Measurements from ENCODE around the gene MST1R.

DNA sequence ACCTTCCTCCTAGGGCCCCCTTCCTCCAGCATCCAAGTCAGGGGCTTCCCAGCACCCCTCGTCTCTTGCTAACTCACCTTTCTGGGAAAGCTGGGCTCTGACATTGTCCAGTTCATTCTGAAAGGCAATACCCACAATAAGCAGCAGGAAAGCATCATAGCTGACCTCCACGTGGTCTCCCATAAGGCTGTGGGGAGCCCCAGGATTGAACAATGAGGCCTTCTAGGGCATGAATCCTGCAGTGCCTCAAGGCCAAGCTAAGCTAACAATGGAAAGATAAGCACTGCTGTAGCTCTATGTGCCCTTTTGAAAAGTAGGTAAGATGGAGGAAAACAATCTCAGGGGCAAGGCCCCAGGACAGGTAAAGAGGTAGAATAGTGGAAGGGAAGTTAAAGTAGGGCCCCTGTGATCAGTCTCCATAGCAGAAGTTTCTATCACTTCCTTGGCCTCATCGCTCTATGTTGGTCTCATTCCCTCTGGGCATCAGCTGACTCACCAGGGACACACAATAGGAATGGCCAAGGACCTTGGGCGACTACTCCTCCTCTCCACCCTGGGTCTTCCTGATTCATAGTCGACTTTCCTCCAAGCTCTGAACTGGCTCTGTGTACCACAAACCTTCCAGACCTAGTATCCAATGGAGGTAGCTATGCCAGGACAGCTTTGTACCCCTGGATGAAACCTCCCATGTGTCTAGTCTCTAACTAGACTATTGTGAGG lies 59.0 kb downstream of the MST1R start:
- TF ChIP-seq, protein P1, sequence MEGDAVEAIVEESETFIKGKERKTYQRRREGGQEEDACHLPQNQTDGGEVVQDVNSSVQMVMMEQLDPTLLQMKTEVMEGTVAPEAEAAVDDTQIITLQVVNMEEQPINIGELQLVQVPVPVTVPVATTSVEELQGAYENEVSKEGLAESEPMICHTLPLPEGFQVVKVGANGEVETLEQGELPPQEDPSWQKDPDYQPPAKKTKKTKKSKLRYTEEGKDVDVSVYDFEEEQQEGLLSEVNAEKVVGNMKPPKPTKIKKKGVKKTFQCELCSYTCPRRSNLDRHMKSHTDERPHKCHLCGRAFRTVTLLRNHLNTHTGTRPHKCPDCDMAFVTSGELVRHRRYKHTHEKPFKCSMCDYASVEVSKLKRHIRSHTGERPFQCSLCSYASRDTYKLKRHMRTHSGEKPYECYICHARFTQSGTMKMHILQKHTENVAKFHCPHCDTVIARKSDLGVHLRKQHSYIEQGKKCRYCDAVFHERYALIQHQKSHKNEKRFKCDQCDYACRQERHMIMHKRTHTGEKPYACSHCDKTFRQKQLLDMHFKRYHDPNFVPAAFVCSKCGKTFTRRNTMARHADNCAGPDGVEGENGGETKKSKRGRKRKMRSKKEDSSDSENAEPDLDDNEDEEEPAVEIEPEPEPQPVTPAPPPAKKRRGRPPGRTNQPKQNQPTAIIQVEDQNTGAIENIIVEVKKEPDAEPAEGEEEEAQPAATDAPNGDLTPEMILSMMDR (IDR thresholded peaks at IDR 0.05; ENCODE audit: low read depth, low read length): no peak
- no peak for TF ChIP-seq EZH2phosphoT487 (IDR thresholded peaks at IDR 0.05; ENCODE audit: low read depth)
